ENCODE measurements around the gene CACNA1E.

- TF ChIP-seq CTCF (IDR thresholded peaks at IDR 0.05): no peak
- no peak for TF ChIP-seq POLR2A (IDR thresholded peaks at IDR 0.05)
These were observed 20.0 kb downstream of the CACNA1E start for GRCh38 chr1:181503171-181503810.

Data from Peyer's patch (tissue), 4 donors.